ENCODE data around the gene GNAS.

DNA sequence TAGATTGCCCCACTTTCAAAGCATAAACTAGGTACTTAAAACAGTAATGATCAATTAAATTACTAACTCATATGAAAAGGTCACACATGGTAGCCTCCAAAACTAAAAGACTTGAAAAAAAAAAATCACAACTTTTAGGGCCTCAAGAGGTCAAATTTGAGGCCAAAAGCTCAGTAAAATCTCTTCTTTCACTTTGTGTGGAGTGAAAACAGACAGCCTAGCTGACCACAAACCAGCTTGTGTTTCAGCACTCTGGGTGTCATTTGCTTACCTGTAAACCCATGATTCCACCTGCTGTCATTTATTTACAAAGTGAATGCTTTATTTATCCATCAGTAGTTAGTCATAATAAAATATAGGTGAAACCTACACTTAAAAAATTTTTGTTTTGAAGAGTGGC, 34.0 kb downstream of the GNAS start:
- TF ChIP-seq, protein P1, sequence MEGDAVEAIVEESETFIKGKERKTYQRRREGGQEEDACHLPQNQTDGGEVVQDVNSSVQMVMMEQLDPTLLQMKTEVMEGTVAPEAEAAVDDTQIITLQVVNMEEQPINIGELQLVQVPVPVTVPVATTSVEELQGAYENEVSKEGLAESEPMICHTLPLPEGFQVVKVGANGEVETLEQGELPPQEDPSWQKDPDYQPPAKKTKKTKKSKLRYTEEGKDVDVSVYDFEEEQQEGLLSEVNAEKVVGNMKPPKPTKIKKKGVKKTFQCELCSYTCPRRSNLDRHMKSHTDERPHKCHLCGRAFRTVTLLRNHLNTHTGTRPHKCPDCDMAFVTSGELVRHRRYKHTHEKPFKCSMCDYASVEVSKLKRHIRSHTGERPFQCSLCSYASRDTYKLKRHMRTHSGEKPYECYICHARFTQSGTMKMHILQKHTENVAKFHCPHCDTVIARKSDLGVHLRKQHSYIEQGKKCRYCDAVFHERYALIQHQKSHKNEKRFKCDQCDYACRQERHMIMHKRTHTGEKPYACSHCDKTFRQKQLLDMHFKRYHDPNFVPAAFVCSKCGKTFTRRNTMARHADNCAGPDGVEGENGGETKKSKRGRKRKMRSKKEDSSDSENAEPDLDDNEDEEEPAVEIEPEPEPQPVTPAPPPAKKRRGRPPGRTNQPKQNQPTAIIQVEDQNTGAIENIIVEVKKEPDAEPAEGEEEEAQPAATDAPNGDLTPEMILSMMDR (IDR thresholded peaks at IDR 0.05), result no peak
- no peak for TF ChIP-seq EP300 (IDR thresholded peaks at IDR 0.05)
- TF ChIP-seq POLR2A (IDR thresholded peaks at IDR 0.05), result no peak
